HG02981 (cell line): Measurements from ENCODE around the gene CHMP4B.
A peak's percentile ranks its signal among the peaks of the same experiment; 100 is the strongest.

Source experiments
- ATAC-seq: cut with Tn5 transposase; IDR thresholded peaks from one replicate; pipeline ENCODE4 v1.9.1; 2021; ENCODE audit warnings: mild to moderate bottlenecking, moderate library complexity; ENCODE audit not compliant: unreplicated experiment

CHMP4B gene

DNA sequence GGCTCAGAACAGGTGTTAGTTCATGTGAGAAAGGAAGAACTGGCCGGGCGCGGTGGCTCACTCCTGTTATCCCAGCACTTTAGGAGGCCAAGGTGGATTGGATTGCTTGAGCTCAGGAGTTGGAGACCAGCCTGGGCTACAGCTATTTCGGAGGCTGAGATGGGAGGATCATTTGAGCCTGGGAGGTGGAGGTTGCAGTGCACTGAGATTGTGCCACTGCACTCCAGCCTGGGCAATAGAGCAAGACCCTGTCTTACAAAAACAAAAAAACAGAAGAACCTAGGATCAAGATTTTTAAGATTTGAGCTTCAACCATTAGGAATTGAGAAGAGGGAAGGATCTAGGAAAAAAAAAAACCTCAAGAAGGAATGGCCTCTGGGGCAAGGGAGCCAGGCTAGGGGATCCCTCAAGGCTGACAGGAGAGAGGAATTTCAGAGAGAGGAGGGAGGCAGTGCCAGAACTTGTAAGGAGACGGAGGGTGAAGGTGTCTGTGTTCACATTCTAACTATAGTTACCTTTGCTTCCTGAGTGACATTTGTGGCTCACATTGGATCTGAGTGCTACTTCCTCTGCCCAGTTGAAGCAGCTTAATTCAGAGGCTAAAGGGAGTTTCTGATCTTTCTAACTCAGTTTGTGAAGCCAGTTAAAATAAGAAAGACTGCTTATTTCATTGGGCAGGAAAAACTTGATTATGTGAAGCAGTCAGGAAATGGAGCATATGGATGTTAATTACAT lies 26.1 kb downstream of the CHMP4B start:
- no peak for ATAC-seq

DNA sequence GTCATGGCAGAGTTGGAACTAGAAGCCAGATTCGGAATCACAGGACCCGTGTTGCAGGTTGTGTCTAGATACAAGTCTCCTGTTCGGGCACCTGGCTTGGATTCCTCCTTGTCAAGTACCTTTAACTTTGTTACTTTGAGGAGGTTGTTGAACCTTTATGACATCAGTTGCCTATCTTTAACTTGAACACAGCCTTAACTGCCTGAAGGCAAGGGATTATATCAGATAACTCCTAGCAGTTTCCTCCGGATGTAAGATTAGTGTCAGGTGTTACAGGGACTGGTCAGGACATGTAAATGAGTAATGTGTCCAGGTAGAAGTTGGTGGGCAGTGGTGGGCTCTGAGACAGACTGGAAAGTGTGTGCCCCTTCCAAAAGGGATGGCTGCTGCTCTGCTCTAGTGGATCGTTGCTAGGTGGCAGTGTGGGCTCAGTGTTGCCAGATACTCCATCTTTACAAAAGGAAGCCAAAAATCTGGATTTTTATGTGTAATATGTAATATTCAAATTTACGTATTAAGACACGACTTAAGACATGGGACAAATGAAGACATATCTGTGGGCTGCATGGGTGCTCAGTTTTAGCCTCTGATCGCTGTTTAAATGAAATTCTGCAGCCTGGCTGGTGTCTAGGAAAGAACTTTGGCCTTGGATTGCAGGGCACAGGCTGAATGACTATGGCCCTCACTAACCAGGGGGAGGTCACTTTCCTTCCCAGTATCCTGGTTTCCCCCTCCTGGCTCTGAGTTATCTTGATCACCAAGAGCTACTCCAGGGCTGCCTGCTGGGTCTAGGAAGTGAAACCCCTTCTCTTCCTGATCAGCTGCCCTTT lies 27.1 kb downstream of the CHMP4B start:
- ATAC-seq, result no peak

DNA sequence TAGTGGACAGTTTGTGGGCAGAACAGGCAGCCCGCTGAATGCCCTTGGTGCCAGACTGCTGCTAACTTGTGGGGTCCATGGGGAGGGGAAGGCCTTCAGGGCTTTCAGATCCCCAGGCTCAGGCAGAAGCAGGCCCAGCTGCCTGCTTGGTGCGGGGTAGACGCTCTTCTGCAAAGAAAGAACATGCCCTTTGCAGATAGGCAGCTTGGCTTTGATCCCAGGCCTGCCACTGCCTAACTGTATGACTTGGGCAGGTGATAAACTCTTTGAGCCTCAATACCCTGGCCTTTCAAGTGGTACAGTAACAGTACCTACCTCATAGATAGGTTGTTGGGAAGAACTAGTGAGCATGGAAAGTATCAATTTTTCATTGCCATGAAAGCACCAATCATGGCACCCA lies 28.4 kb downstream of the CHMP4B start:
- no peak for ATAC-seq

DNA sequence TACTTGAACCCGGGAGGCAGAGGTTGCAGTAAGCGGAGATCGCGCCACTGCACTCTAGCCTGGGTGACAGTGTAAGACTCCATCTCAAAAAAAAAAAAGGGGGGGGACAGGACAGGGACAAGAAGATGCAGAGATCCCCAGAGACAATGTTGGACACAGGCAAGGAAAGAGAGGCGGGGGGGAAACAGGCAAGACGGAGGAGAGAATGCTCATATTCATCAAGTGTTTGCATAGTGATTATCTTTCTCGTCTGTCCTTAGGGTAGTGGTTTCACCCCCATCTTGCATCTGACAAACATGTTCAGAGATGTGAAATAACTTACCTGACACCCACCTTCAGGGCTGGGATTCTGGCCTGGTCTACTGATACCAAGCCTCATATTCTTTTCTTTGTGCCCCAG lies 29.0 kb downstream of the CHMP4B start:
- no peak for ATAC-seq

DNA sequence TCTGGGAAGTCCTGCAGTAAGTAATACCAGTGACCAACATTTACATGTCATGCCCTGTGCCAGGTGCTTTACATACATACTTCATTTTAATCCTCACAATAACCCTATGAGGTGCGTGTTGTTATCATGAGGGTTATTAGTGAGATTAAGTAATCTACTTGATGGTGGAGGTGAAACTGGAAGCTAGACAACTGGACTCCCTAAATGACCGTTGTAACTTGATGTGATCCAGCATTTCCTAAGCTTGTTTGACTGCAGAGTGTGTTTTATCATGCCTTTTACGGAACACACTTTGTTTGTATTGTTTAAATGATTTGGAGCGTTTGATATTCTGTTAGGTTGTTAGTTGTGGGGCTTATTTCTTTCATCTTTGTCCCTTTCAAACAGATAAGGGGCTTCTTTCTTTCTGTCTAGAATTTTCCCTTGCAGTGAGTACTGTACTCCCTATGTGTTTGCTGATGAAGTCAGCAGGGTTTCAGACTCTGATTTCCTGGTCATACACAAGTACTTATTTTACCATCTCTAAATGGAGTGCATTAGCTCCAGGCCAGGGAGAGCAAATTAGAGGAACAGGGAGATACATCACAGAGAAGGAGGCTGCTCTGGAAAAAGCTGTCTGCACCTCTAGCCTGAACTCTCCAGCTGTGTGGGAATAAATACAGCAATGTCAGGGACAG lies 29.7 kb downstream of the CHMP4B start:
- ATAC-seq, result no peak

DNA sequence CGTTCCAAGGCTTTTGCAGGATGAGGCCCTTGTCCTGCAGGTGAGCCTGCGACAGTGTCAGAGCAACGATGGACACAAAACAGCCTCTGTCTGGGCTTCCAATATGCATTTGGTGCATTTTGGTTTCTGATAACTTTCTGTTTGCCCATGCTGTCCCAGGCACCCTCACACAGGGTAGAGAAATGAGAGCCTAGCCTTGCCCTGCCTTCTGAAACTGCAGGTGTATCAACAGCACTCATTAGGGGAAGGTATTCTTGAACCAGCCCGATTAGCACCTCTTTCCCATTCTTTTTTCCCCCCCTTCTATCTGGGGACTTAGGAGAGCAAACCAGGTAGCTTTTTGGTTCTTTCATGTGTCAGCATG lies 30.3 kb downstream of the CHMP4B start:
- ATAC-seq, result no peak

DNA sequence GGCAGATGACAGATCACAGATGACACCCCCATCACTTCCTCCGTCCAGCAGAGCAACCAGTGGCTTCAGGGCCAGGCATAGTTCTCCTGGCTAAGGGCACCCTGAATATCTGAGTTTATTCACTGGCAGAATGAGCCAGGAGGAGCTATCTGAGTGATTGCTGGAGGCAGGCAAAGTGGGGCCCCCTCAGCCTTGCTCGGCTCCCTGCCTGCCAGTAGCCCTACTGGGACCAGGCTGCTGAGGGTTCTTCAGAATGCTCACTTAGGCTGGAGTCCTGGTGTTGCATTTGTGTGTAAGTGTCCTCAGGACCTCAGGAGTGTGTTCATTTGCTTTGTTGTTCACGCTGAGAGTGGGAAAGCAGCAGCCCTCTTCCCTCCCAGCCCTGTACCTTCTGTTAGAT lies 31.2 kb downstream of the CHMP4B start:
- ATAC-seq, result no peak

DNA sequence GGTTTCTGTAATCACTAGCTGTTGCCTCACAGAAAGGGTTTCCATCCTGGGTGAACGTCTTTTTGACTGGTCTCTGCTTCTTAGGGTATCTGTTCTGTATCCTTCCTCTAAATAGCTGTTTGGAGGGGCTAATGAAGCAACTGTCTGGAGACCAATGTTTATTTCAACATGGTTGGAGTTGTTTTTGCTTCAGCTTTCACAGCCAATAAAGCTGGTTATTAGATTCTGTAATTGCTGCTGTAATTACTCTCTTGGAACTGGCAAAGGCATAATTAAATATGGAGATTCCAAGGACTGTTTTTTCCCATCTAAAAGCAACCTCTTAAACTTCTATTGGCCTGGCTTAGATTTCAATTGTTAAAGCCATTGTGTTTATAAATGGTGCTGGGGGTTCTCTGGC lies 31.9 kb downstream of the CHMP4B start:
- ATAC-seq, result no peak

DNA sequence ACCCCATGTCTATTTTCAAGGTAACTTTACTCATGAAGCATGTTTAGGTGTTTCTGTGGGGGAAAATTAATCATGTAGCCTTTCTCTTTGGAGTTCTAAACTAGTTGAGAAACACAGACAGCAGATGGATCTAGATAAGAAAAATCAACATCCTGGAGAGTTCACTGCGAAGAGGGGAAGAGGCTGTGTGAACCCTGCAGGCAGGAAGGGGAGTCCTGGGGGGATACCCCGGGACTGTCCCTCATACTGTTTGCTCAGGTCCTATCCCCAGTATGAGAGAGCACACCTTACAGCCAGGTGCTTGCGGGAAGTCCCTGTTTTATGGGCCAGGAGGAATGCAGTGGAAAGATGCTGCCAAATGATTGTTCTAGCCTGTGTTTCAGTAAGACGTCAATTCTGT lies 32.7 kb downstream of the CHMP4B start:
- ATAC-seq, result peak; percentile 63

DNA sequence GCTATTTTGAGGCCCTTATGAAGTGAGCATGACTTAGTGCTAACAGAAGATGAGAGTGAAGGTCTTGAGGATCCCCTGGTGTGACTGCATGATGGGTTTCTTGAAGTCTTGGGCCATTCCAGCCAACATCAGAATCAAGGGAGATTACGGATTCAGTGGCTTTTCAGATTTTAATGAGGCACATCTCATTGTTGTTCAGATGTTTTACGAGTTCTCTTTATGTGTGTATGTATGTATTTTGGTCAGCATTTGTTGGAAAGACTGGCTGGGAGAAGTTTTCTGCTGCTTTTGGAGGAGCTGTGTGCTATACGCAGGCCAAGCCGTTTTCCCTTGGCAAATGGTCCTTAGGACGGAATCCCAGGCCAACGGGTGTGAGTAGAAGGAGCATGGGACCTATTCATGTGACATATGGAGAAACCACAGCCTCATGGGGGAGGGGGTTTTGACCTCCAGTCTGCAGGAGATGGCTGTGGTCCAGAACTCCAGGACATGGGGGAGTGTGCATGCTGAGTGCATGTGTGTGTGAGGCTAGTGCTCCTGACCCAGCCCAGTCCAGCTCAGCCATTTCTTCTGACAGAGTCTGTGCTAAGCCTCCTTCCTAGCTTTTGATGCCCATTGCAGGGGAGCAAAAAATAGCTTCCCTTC lies 35.3 kb downstream of the CHMP4B start:
- no peak for ATAC-seq

DNA sequence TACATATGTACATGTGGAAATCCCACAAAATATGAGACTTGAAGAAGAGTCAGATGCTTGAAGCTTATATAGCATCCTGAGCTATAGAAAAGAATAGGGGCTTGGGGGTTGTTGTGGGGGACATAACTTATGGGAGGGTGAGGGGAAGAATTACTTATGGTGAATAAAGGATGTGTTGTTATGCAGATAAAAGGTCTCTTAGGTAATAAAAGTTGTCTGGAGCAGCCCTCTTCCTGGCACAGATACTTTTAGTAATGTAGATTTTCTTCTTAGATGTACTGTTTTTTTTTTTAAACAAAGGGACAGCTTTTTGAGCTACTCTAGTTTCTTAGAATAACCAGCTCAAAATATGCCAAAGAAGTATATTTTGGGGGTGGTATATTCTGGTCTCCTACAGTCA lies 35.9 kb downstream of the CHMP4B start:
- ATAC-seq, result no peak

DNA sequence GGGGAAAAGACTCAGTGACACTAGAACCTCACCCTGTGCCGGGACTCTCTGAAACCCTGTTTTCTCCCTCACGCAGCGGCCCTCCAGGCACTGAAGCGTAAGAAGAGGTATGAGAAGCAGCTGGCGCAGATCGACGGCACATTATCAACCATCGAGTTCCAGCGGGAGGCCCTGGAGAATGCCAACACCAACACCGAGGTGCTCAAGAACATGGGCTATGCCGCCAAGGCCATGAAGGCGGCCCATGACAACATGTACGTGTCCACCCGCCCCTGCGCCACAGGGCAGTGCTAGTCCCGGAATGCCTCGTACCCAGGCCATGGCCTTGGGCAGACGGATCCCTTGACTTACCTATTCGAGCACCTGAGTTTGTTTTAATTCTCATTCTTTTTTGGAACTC lies 37.2 kb downstream of the CHMP4B start:
- ATAC-seq, result no peak

DNA sequence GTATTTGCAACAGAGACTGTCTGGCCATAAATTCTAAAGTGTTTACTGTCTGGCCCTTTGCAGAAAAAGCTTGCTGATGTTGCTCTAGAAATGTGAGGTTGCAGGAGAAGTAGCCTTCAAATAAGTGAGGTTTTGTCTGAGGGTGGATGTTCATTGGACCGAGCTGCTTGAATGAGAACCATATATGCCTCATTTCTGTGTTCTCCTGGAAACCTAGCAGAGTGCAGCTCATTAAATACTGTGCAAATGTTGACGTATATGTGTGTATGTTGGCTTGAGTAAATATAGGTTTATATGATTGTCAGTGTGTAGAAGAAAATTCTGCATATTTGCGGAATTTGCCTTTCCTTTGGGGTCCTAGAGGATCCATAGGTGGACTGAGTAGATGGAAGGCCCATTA lies 39.0 kb downstream of the CHMP4B start:
- no peak for ATAC-seq

DNA sequence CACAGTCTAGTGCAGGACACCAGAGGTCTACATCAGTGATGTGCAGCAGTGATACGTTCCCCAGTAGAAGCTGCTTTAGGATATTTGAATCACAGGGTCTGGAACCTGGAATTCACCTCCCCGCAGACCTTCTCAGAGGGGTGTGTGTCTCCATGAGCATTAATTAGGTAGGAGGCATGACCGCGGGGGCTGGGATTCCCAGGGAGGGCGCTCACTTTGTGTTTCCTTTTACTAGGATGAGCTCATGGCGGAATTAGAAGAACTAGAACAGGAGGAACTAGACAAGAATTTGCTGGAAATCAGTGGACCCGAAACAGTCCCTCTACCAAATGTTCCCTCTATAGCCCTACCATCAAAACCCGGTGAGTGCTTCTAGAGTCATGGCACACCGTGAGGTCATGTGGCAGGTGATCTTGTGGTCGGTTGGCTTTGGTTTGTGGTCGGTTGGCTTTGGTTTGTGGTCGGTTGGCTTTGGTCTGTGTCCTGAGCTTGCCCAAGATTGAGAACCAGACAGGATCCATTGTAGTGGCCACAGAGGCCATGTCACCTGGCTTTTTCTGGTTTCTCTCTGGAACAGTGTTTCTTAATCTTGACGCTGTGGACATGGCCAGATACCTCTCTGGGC lies 40.8 kb downstream of the CHMP4B start:
- no peak for ATAC-seq

DNA sequence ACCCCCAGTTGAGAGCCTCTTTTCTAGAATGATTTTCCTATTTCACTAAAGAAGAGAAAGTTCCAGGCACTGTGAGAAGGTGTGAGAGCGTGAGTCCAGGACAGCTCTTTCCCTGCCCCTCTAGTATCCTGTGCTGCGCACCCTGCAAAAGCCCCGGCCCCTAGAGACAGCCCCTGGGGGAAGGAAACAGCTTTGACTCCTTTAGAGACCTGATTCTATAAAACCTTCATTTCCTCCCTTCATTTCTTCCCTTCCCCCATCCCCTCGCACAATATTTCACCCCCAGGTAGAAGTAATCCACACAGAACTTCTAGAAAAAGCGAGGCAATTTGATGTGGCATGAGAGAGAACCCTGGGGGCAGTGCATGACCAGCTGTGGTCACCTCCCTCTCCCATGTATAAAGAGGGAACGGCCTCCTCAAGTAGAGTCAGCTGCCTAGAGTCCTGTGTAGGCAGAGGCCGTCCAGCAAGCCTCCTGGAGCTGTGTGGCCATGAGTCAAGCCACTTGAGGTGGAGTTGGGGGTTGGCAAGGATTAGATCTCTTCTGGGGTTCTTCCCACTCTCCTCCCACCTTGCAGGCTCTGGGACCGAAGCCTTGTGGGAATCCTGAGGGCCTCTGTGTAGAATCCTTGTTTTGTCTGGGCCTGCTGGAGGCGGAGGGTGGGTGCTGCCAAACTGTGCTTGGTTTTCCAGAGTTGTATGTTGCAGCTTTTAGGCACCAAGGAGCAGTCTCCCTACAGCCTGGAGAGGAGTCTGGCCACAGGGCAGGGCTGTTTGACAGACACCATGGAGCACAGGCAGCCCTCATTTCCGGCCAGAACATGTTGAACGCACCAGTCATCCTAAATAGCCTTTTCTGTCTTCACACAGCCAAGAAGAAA lies 41.7 kb downstream of the CHMP4B start:
- ATAC-seq, result no peak

DNA sequence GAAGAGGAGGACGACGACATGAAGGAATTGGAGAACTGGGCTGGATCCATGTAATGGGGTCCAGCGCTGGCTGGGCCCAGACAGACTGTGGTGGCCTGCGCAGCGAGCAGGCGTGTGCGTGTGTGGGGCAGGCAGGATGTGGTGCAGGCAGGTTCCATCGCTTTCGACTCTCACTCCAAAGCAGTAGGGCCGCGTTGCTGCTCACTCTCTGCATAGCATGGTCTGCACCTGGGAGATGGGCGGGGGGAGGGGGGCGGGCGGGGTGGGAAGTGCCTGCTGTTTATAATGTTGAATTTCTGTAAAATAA lies 42.3 kb downstream of the CHMP4B start:
- ATAC-seq, result no peak

DNA sequence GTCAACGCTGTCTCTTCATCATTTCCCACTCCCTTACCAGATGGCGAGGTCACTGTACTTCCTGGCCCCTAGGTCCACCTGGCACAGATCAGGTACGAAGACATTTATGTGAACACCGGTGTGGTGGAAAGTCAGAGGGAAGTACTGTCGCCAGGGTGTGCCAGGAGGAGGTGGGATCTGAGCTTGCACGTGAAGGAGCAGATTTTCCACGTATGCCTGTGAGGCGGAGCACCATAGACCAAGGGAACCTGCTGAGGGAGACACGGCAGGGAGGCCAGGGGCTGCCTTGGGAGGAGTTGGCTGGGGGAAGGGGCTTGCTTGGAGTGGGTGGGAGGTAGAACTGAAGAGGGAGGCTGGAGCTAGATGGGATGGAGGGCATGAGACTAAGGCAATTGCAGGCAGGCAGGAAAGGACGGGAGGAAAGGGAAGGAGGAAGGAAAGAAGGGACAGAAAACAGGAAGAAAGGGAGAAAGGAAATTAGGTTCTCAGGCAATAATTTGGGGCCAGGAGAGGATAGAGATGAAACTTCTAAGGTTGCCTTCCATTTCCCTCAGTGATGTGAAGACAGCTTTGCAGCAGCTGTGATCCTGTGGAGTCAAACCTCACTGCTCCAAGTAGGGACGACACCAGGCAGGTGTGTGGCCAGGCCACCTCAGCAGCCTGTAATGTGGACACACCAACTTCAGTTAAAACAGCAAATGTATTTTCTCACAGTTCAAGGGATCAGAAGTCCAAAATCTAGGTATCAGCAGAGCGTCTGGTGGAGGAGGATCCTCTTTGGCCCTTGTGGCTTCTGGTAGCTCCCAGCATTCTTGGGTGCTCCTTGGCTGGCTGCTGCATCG lies 46.8 kb downstream of the CHMP4B start:
- no peak for ATAC-seq

DNA sequence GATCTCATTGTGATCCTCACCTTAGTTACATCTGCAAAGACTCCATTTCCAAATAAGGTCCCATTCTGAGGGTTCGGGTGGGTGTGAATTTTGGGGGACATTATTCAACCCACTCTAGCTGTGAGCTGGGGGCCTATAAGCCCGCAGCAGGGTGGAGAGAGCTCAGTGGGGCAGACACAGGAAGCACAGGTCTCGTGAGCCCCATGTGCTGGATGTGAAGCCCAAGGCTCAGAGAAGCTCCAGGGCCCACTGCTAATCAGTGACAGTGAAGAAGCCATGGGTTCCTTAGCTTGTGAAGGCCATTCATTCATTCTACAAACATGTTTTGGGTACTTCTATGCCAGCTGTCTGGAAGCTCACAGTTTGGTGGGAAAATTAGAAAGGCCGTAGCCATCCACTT lies 47.5 kb downstream of the CHMP4B start:
- no peak for ATAC-seq

DNA sequence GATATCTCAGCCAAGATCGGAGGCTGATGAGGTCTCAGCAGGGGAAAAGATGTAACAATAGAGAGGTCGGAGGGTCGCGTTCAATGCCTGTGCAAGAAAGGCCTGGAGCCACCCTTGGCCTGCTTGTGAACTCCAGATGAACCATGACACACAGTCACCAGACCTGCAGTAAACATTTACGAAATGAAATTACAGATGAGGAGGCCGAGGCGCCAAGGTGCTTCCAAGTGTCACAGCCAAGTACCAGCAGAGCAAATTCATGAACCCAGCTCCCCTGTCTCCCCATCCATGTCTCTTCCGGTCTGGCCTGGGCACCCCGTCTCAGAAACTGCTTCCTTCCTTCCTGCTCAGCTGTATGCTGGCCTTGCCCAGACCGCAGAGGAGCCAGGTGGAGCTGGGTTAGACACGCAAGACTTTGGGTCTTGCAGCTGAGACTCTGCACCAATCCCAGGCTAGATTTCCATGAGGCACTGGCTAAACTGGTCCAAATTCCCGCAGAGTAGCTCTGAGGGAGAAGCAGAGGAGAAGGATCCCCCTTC lies 48.1 kb downstream of the CHMP4B start:
- peak; percentile 55 for ATAC-seq
